ENCODE measurements around the gene COX17. TPM values are rescaled to one million over a fixed set of nuclear protein-coding genes. Genes with fewer than 3 reads are reported as not detected.
A peak's percentile ranks its signal among the peaks of the same experiment; 100 is the strongest.

COX17 gene
- polyA plus RNA-seq, 1 donor (not counting 4 experiments of a cell fraction or from before 2014, with no cell fraction given) = 40.6 TPM

GRCh38 chr3:119636249-119636648, 41.0 kb downstream of the COX17 start:
- no peaks in the 10 kb centered on the region for H3K27me3 ChIP-seq (ENCODE audit: control insufficient read depth, extremely low read depth, insufficient read depth, low read length)
- H2AFZ ChIP-seq (ENCODE audit: control insufficient read depth, low read length) = no peak overlapping the region
- DNase-seq (ENCODE audit: low read depth, low spot score) = no peak
- peaks cover 24% of the 10 kb centered on the region for H3K4me1 ChIP-seq (ENCODE audit: control insufficient read depth, extremely low read depth, insufficient read depth, low read length)
- no peak overlapping the region for H3K9ac ChIP-seq (ENCODE audit: control insufficient read depth, extremely low read depth, insufficient read depth, low read length)
- no peaks in the 10 kb centered on the region for H3K9me1 ChIP-seq (ENCODE audit: control insufficient read depth, extremely low read depth, insufficient read depth, low read length)
- no peak overlapping the region for H3K27ac ChIP-seq (ENCODE audit: control insufficient read depth, insufficient read depth, low read length)
- no peak overlapping the region for H3K4me2 ChIP-seq (ENCODE audit: control insufficient read depth, extremely low read depth, insufficient read depth, low read depth, low read length)
- no peaks in the 10 kb centered on the region for H4K20me1 ChIP-seq (ENCODE audit: control insufficient read depth, extremely low read depth, insufficient read depth, low read length)
- H3K36me3 ChIP-seq (ENCODE audit: control insufficient read depth in 2 of 2, extremely low read depth in 1 of 2, insufficient read depth in 2 of 2, low read length in 2 of 2) = no peaks in the 10 kb centered on the region
- dilution Hi-C loops (cut with MboI; ENCODE audit: extremely low pct_ligation_motif_present, low sequenced_read_pairs) = no loop called here
- TF ChIP-seq EZH2 (IDR thresholded peaks at IDR 0.05; ENCODE audit: low read length) (no peak), CTCF (optimal IDR thresholded peaks at IDR 0.05 in 1 of 3, IDR thresholded peaks at IDR 0.05 in 1 of 3, conservative IDR thresholded peaks at IDR 0.05 in 1 of 3; ENCODE audit: extremely low read depth in 1 of 3, insufficient read depth in 2 of 3, low read length in 3 of 3) (no peak)
- H3K4me3 ChIP-seq (ENCODE audit: control insufficient read depth in 2 of 3, extremely low read depth in 1 of 3, insufficient read depth in 2 of 3, low read depth in 1 of 3, low read length in 3 of 3) = no peak overlapping the region
- no peaks in the 10 kb centered on the region for H3K9me3 ChIP-seq (ENCODE audit: control insufficient read depth, low read depth, low read length)
- FAIRE-seq = no peak
- H3K79me2 ChIP-seq (ENCODE audit: control insufficient read depth, insufficient read depth, low read length) = no peaks in the 10 kb centered on the region

- no peak overlapping the region for H3K4me2 ChIP-seq (ENCODE audit: control insufficient read depth, extremely low read depth, insufficient read depth, low read depth, low read length)
- H3K27me3 ChIP-seq (ENCODE audit: control insufficient read depth, extremely low read depth, insufficient read depth, low read length) = no peaks in the 10 kb centered on the region
- H3K27ac ChIP-seq (ENCODE audit: control insufficient read depth, insufficient read depth, low read length) = no peak overlapping the region
- no peak overlapping the region for H3K9ac ChIP-seq (ENCODE audit: control insufficient read depth, extremely low read depth, insufficient read depth, low read length)
- H3K9me3 ChIP-seq (ENCODE audit: control insufficient read depth, low read depth, low read length) = no peaks in the 10 kb centered on the region
- dilution Hi-C loops (cut with MboI; ENCODE audit: extremely low pct_ligation_motif_present, low sequenced_read_pairs) = no loop called here
- no peaks in the 10 kb centered on the region for H3K79me2 ChIP-seq (ENCODE audit: control insufficient read depth, insufficient read depth, low read length)
- H3K4me3 ChIP-seq (ENCODE audit: control insufficient read depth in 2 of 3, extremely low read depth in 1 of 3, insufficient read depth in 2 of 3, low read depth in 1 of 3, low read length in 3 of 3) = no peak overlapping the region
- no peaks in the 10 kb centered on the region for H4K20me1 ChIP-seq (ENCODE audit: control insufficient read depth, extremely low read depth, insufficient read depth, low read length)
- TF ChIP-seq CTCF (optimal IDR thresholded peaks at IDR 0.05 in 1 of 3, IDR thresholded peaks at IDR 0.05 in 1 of 3, conservative IDR thresholded peaks at IDR 0.05 in 1 of 3; ENCODE audit: extremely low read depth in 1 of 3, insufficient read depth in 2 of 3, low read length in 3 of 3) (peak in 1 of 3 experiments; percentile 16), EZH2 (IDR thresholded peaks at IDR 0.05; ENCODE audit: low read length) (no peak)
- FAIRE-seq = no peak
- no peak for DNase-seq (ENCODE audit: low read depth, low spot score)
- H3K36me3 ChIP-seq (ENCODE audit: control insufficient read depth in 2 of 2, extremely low read depth in 1 of 2, insufficient read depth in 2 of 2, low read length in 2 of 2) = no peaks in the 10 kb centered on the region
- H2AFZ ChIP-seq (ENCODE audit: control insufficient read depth, low read length) = no peak overlapping the region
- no peaks in the 10 kb centered on the region for H3K9me1 ChIP-seq (ENCODE audit: control insufficient read depth, extremely low read depth, insufficient read depth, low read length)
- H3K4me1 ChIP-seq (ENCODE audit: control insufficient read depth, extremely low read depth, insufficient read depth, low read length) = peaks cover 24% of the 10 kb centered on the region
Measured at GRCh38 chr3:119635719-119636118, 41.5 kb downstream of the COX17 start.

Measured in keratinocyte (primary cell).